H1 (cell line): Measurements from ENCODE around the gene ATXN2. TPM values are rescaled to one million over a fixed set of nuclear protein-coding genes. Genes with fewer than 3 reads are reported as not detected.

Experiments used
- CTCF ChIA-PET: fragments of 300-600 bp; sonication (Branson Sonifier 250); formaldehyde crosslinking; loops from one replicate; lab custom pipeline; 2021; ENCODE audit not compliant: partially characterized antibody; lab: Charles Lee
- POLR2A ChIA-PET: fragments of 300-600 bp; sonication (Branson Sonifier 250); formaldehyde crosslinking; loops from one replicate; lab custom pipeline; 2021; ENCODE audit warnings: inconsistent platforms; ENCODE audit not compliant: partially characterized antibody; lab: Charles Lee
- DNase-seq, 2 experiments: peaks; one replicate each; pipeline versions ENCODE4 v3.0.0 to v3.0.0-alpha.2; 2010 to 2022; ENCODE audit warnings: low spot score in 2 of 2, low read depth in 1 of 2, mixed read lengths in 1 of 2
- FAIRE-seq: peaks from 2 replicates; lab custom pipeline; 2011; peaks lifted over from hg19 to GRCh38; lab: Jason Lieb, UNC
- H2AFZ ChIP-seq: 2 replicates; pipeline ENCODE4 v1.8.1; 2012; ENCODE audit warnings: low read length, inconsistent platforms
- H2AK5ac ChIP-seq: 2 replicates; pipeline ENCODE4 v1.6.1; 2013; ENCODE audit warnings: low read depth, low read length
- H2BK120ac ChIP-seq: replicated peaks from 2 replicates; pipeline ENCODE3; 2013; ENCODE audit warnings: low read depth, low read length, inconsistent platforms
- H2BK12ac ChIP-seq: 2 replicates; pipeline ENCODE4 v1.6.1; 2013; ENCODE audit warnings: low read depth, low read length
- H2BK15ac ChIP-seq: 2 replicates; pipeline ENCODE4 v1.6.1; 2013; ENCODE audit warnings: low read length
- H2BK20ac ChIP-seq: 2 replicates; pipeline ENCODE4 v1.6.1; 2013; ENCODE audit warnings: low read length
- H2BK5ac ChIP-seq: 2 replicates; pipeline ENCODE4 v1.6.1; 2013; ENCODE audit warnings: low read depth, low read length
- H3K14ac ChIP-seq: 2 replicates; pipeline ENCODE4 v1.6.1; 2013; ENCODE audit warnings: inconsistent platforms; ENCODE audit not compliant: insufficient read length
- H3K18ac ChIP-seq: 2 replicates; pipeline ENCODE4 v1.6.1; 2013; ENCODE audit warnings: low read length; ENCODE audit errors: extremely low read depth
- H3K23ac ChIP-seq: 2 replicates; pipeline ENCODE4 v1.6.1; 2013; ENCODE audit warnings: inconsistent platforms; ENCODE audit not compliant: insufficient read length
- H3K23me2 ChIP-seq: 2 replicates; pipeline ENCODE4 v1.6.1; 2013; ENCODE audit warnings: low read depth, low read length
- H3K27ac ChIP-seq: 2 replicates; pipeline ENCODE4 v1.6.1; 2011; ENCODE audit warnings: low read depth, low read length, inconsistent platforms
- H3K27me3 ChIP-seq, 4 experiments: replicated peaks in 1 of 4; 1 replicate in 1 of 4; 2 replicates in 3 of 4; pipeline versions ENCODE4 v1.6.1 to v1.8.1; 2011 to 2013; ENCODE audit warnings: low read length in 3 of 4, mild to moderate bottlenecking in 3 of 4, inconsistent platforms in 2 of 4, mixed read lengths in 2 of 4, moderate library complexity in 1 of 4; ENCODE audit not compliant: control insufficient read depth in 3 of 4, insufficient read depth in 3 of 4; ENCODE audit errors: extremely low read depth in 1 of 4
- H3K36me3 ChIP-seq, 4 experiments: 2 replicates each; pipeline versions ENCODE4 v1.6.1 to v1.8.1; 2011 to 2013; ENCODE audit warnings: mild to moderate bottlenecking in 4 of 4, low read length in 3 of 4, moderate library complexity in 2 of 4, control low read depth in 1 of 4, inconsistent platforms in 1 of 4; ENCODE audit not compliant: insufficient read depth in 4 of 4, control insufficient read depth in 2 of 4
- H3K4ac ChIP-seq: replicated peaks from 2 replicates; pipeline ENCODE3; 2013; ENCODE audit warnings: low read length, low read depth, mixed read lengths, inconsistent platforms; ENCODE audit not compliant: insufficient read length
- H3K4me1 ChIP-seq, 4 experiments: replicated peaks in 1 of 4; 1 replicate in 1 of 4; 2 replicates in 3 of 4; pipeline versions ENCODE4 v1.6.1 to v1.8.1; 2011 to 2013; ENCODE audit warnings: low read length in 3 of 4, inconsistent platforms in 2 of 4, mixed read lengths in 1 of 4; ENCODE audit not compliant: insufficient read depth in 4 of 4, control insufficient read depth in 3 of 4
- H3K4me2 ChIP-seq, 2 experiments: 2 replicates each; pipeline versions ENCODE4 v1.6.1 to v1.8.1; 2011 to 2013; ENCODE audit warnings: low read depth in 2 of 2, low read length in 2 of 2, control low read depth in 1 of 2, inconsistent platforms in 1 of 2, mild to moderate bottlenecking in 1 of 2; ENCODE audit not compliant: insufficient read depth in 1 of 2
- H3K4me3 ChIP-seq, 4 experiments: fragments of 200-600, 300-600 bp in 1 of 4; sonication (generic), shearing (Covaris generic), sonication (Bioruptor Twin) in 1 of 4; 2 replicates each; pipeline versions ENCODE4 v1.5.1 to v1.8.1; 2011 to 2016; ENCODE audit warnings: low read length in 4 of 4, low read depth in 3 of 4, control low read depth in 2 of 4, inconsistent platforms in 2 of 4, mild to moderate bottlenecking in 2 of 4, mixed read lengths in 1 of 4, moderate library complexity in 1 of 4; ENCODE audit not compliant: insufficient read depth in 2 of 4; ENCODE audit errors: extremely low read depth in 1 of 4
- H3K56ac ChIP-seq: replicated peaks from 2 replicates; pipeline ENCODE3; 2013; ENCODE audit warnings: low read depth, mild to moderate bottlenecking, mixed read lengths, low read length, inconsistent platforms; ENCODE audit not compliant: insufficient read length
- H3K79me1 ChIP-seq: 2 replicates; pipeline ENCODE4 v1.6.1; 2013; ENCODE audit warnings: low read depth, low read length, control low read depth
- H3K79me2 ChIP-seq, 2 experiments: 2 replicates each; pipeline versions ENCODE4 v1.6.1 to v1.8.1; 2012 to 2013; ENCODE audit warnings: low read length in 2 of 2, mild to moderate bottlenecking in 2 of 2, inconsistent platforms in 1 of 2; ENCODE audit not compliant: insufficient read depth in 2 of 2, control insufficient read depth in 1 of 2
- H3K9ac ChIP-seq, 4 experiments: replicated peaks in 1 of 4; 1 replicate in 1 of 4; 2 replicates in 3 of 4; pipeline versions ENCODE4 v1.6.1 to v1.8.1; 2011 to 2013; ENCODE audit warnings: low read depth in 3 of 4, low read length in 3 of 4, control low read depth in 2 of 4, mild to moderate bottlenecking in 2 of 4, moderate library complexity in 2 of 4, inconsistent platforms in 1 of 4; ENCODE audit errors: extremely low read depth in 1 of 4
- H3K9me3 ChIP-seq, 2 experiments: 2 replicates each; pipeline versions ENCODE4 v1.6.1 to v1.8.1; 2012 to 2013; ENCODE audit warnings: mild to moderate bottlenecking in 2 of 2, moderate library complexity in 2 of 2, control low read depth in 1 of 2, inconsistent platforms in 1 of 2, low read depth in 1 of 2, low read length in 1 of 2, mixed read lengths in 1 of 2; ENCODE audit not compliant: insufficient read depth in 2 of 2
- H4K20me1 ChIP-seq, 2 experiments: replicated peaks in 1 of 2; 2 replicates each; pipeline versions ENCODE3 to v1.8.1; 2011 to 2013; ENCODE audit warnings: inconsistent platforms in 2 of 2, low read length in 2 of 2, mild to moderate bottlenecking in 1 of 2; ENCODE audit not compliant: insufficient read depth in 2 of 2, control insufficient read depth in 1 of 2
- H4K5ac ChIP-seq: 2 replicates; pipeline ENCODE4 v1.6.1; 2013; ENCODE audit warnings: low read length, low read depth, mixed read lengths, inconsistent platforms; ENCODE audit not compliant: insufficient read length
- H4K8ac ChIP-seq: 2 replicates; pipeline ENCODE4 v1.8.0; 2013; ENCODE audit warnings: mild to moderate bottlenecking, moderate library complexity, low read length, inconsistent platforms; ENCODE audit not compliant: insufficient read depth; ENCODE audit errors: extremely low read depth
- H4K91ac ChIP-seq: replicated peaks from 2 replicates; pipeline ENCODE3; 2013; ENCODE audit warnings: low read length, mixed read lengths, inconsistent platforms; ENCODE audit not compliant: insufficient read length
- CTCF ChIP-seq, 3 experiments: IDR thresholded peaks; 1 replicate in 2 of 3; 2 replicates in 1 of 3; pipeline versions ENCODE4 v1.5.1 to v1.6.1; 2011; ENCODE audit warnings: low read length in 3 of 3, mild to moderate bottlenecking in 3 of 3, inconsistent platforms in 2 of 3, low read depth in 1 of 3, moderate library complexity in 1 of 3; ENCODE audit not compliant: insufficient read depth in 1 of 3; ENCODE audit errors: control extremely low read depth in 1 of 3
- RAD21 ChIP-seq, 2 experiments: IDR thresholded peaks in 1 of 2; conservative IDR thresholded peaks in 1 of 2; 2 replicates each; pipeline ENCODE4 v1.6.1; 2011; ENCODE audit warnings: low read depth in 2 of 2, low read length in 2 of 2, improper control_type of control experiment in 1 of 2, inconsistent platforms in 1 of 2, mild to moderate bottlenecking in 1 of 2, moderate library complexity in 1 of 2
- SIRT6 ChIP-seq: IDR thresholded peaks from one replicate; pipeline ENCODE4 v1.7.1; 2012; ENCODE audit warnings: low read length, inconsistent platforms
- WGBS, 2 experiments: shearing (Covaris generic) in 1 of 2; methylation state at CpG; one replicate each; pipeline versions ENCODE4 v1.1.6 to v1.1.7; 2013 to 2015; ENCODE audit warnings: low lambda C conversion rate in 2 of 2, mixed read lengths in 2 of 2, inconsistent platforms in 1 of 2, low coverage in 1 of 2, missing lambda C conversion rate in 1 of 2; ENCODE audit not compliant: insufficient replicate concordance in 2 of 2, insufficient coverage in 1 of 2, insufficient read length in 1 of 2; ENCODE audit errors: extremely low coverage in 1 of 2, missing lambda C conversion rate in 1 of 2; 5-methylcytosine and 5-hydroxymethylcytosine counted together
- polyA plus RNA-seq, 7 experiments: library from polyadenylated mRNA; depleted of rRNA in 3 of 7; stranded (reverse) in 5 of 7; unstranded in 2 of 7; fragments of >200 nt in 5 of 7; fragments of 200-250 nt in 2 of 7; gene quantifications; 1 replicate in 5 of 7; 2 replicates in 1 of 7; 4 replicates in 1 of 7; pipeline versions ENCODE4 v1.2.1 to v1.2.3, GENCODE V29; 2011 to 2013; ENCODE audit warnings: missing spikeins in 2 of 7, mixed read lengths in 2 of 7
- total RNA-seq: library from RNA; stranded (reverse); fragmentation: NEBNext Ultra II Directional; extraction: Animal tissue kit (Norgen Biotek cat#: 25700); gene quantifications from 2 replicates; pipeline ENCODE4 v1.2.1, GENCODE V29; 2021

ATXN2 gene
- total and polyA plus RNA-seq, 2 of the 8 experiments (the other 6 are each of a cell fraction or from before 2014, with no cell fraction given), result 46.6 to 80.7 TPM

- H3K23ac ChIP-seq, result no peak overlapping the region
- no peak overlapping the region for H4K8ac ChIP-seq
- no peak overlapping the region for H4K5ac ChIP-seq
- H3K18ac ChIP-seq, result no peak overlapping the region
- no peak overlapping the region for H3K56ac ChIP-seq
- no peak overlapping the region for H3K4ac ChIP-seq
- no peak overlapping the region for H3K4me3 ChIP-seq
- no peak overlapping the region for H3K14ac ChIP-seq
- WGBS, 2 experiments, result 76% methylated on average over 6 of the region's 6 CpGs; no CpG with 5 or more reads in 1 of the 2 experiments
- peaks cover 4 to 16% of the 10 kb centered on the region in 2 experiments for H4K20me1 ChIP-seq
- H3K27ac ChIP-seq, result no peak overlapping the region
- no peaks in the 10 kb centered on the region for H3K23me2 ChIP-seq
- no peak overlapping the region for H2BK5ac ChIP-seq
- H2AFZ ChIP-seq, result no peak overlapping the region
- H2BK15ac ChIP-seq, result no peak overlapping the region
- H4K91ac ChIP-seq, result no peak overlapping the region
- POLR2A ChIA-PET, result interaction anchor here (0.8 to 7.1 kb wide), 9 partner anchors 9 to 55 kb away, joined by 3 to 64 read pairs (median 4); partner anchors contain the start of gene SH2B3
- H3K4me2 ChIP-seq, result no peak overlapping the region
- H2AK5ac ChIP-seq, result no peak overlapping the region
- H3K9ac ChIP-seq, result no peak overlapping the region
- FAIRE-seq (no peak), DNase-seq (peak in 1 of 2 experiments; percentile 41)
- peaks cover 21 to 68% (median 59%) of the 10 kb centered on the region in 4 experiments for H3K36me3 ChIP-seq
- no peaks in the 10 kb centered on the region for H3K4me1 ChIP-seq
- no peaks in the 10 kb centered on the region for H3K9me3 ChIP-seq
- H2BK20ac ChIP-seq, result no peak overlapping the region
- no peaks in the 10 kb centered on the region for H3K79me2 ChIP-seq
- H2BK120ac ChIP-seq, result no peak overlapping the region
- TF ChIP-seq RAD21 (IDR thresholded peaks at IDR 0.05 in 1 of 2, conservative IDR thresholded peaks at IDR 0.05 in 1 of 2; ENCODE audit: low read depth in 2 of 2, low read length in 2 of 2) (peak; percentile 75 to 81), SIRT6 (no peak), CTCF (IDR thresholded peaks at IDR 0.05; ENCODE audit: control extremely low read depth in 1 of 3, insufficient read depth in 1 of 3, low read depth in 1 of 3, low read length in 3 of 3) (peak in 2 of 3 experiments; percentile 56 to 65; a peak in 3 of 4 replicates)
- CTCF ChIA-PET, result interaction anchor here (0.6 to 31.7 kb wide), 33 partner anchors 10 to 1120 kb away, joined by 3 to 838 read pairs (median 4); partner anchors contain the start of gene SH2B3
- no peak overlapping the region for H2BK12ac ChIP-seq
- no peaks in the 10 kb centered on the region; the same call in 1 of the 2 replicates for H3K79me1 ChIP-seq
- H3K27me3 ChIP-seq, result no peaks in the 10 kb centered on the region
Observed at GRCh38 chr12:111451649-111452129, 147.4 kb downstream of the ATXN2 start.
